ENCODE results near the gene CREBRF.

GRCh38 chr5:173056783-173057061 lies 570 bp downstream of the CREBRF start:
- no peak for TF ChIP-seq CTCF (IDR thresholded peaks at IDR 0.05)
- TF ChIP-seq POLR2A (IDR thresholded peaks at IDR 0.05), result no peak
